K562 (cell line): ENCODE data around the gene COPA. TPM values are rescaled to one million over a fixed set of nuclear protein-coding genes. Genes with fewer than 3 reads are reported as not detected.
A peak's percentile ranks its signal among the peaks of the same experiment; 100 is the strongest.

Experiments
- BRD9 ChIP-seq: fragments of 450-650 bp; IDR thresholded peaks from 2 replicates; pipeline ENCODE4 v1.6.1; 2018; ENCODE audit warnings: low read depth; ENCODE audit not compliant: partially characterized antibody
- FOXA3 ChIP-seq, 2 experiments: fragments of 450-650 bp in 1 of 2; sonication (generic) in 1 of 2; formaldehyde crosslinking; IDR thresholded peaks in 1 of 2; conservative IDR thresholded peaks in 1 of 2; 2 replicates each; pipeline versions ENCODE4 v1.4.0 to v1.8.0; 2020 to 2022; ENCODE audit warnings: mild to moderate bottlenecking in 2 of 2, missing genetic modification reagents in 1 of 2
- GABPB2 ChIP-seq: fragments of 250-450 bp; sonication (Bioruptor Pico); conservative IDR thresholded peaks from 2 replicates; pipeline ENCODE4 v1.5.1; 2021; ENCODE audit warnings: mild to moderate bottlenecking
- HSF4 ChIP-seq: fragments of 250-450 bp; sonication (Bioruptor Pico); IDR thresholded peaks from 2 replicates; pipeline ENCODE4 v2.1.2; 2022; ENCODE audit warnings: mild to moderate bottlenecking, moderate library complexity, borderline replicate concordance
- KLF1 ChIP-seq: fragments of 450-650 bp; IDR thresholded peaks from 2 replicates; pipeline ENCODE4 v1.6.1; 2016; ENCODE audit warnings: missing genetic modification characterization, missing compliant biosample characterization
- MNT ChIP-seq, 2 experiments: fragments of 450-650 bp; conservative IDR thresholded peaks; 2 replicates each; pipeline ENCODE4 v1.6.1; 2017; ENCODE audit warnings: mild to moderate bottlenecking in 2 of 2, moderate library complexity in 2 of 2
- NFATC3 ChIP-seq: fragments of 450-650 bp; IDR thresholded peaks from 2 replicates; pipeline ENCODE4 v1.6.1; 2017; ENCODE audit warnings: mild to moderate bottlenecking
- REST ChIP-seq, 2 experiments: fragments of 450-650 bp; formaldehyde crosslinking in 1 of 2; IDR thresholded peaks; 2 replicates each; pipeline versions ENCODE4 v1.4.0 to v1.6.1; 2014 to 2020; ENCODE audit warnings: mild to moderate bottlenecking in 2 of 2, borderline replicate concordance in 1 of 2, low read depth in 1 of 2
- TAF1 ChIP-seq: IDR thresholded peaks from 2 replicates; pipeline ENCODE4 v1.6.1; 2011; ENCODE audit warnings: mild to moderate bottlenecking, low read length, moderate library complexity; ENCODE audit not compliant: insufficient read depth, control insufficient read depth, severe bottlenecking; ENCODE audit errors: extremely low read depth
- ZBTB43 ChIP-seq: sonication (generic); formaldehyde crosslinking; IDR thresholded peaks from 2 replicates; pipeline ENCODE4 v1.8.0; 2023; ENCODE audit warnings: mild to moderate bottlenecking, missing genetic modification reagents
- ZFP30 ChIP-seq: fragments of 250-450 bp; sonication (Bioruptor Pico); IDR thresholded peaks from 2 replicates; pipeline ENCODE4 v1.8.0; 2022; ENCODE audit warnings: moderate library complexity, mild to moderate bottlenecking, inconsistent platforms, borderline replicate concordance
- ZNF224 ChIP-seq: sonication (generic); formaldehyde crosslinking; IDR thresholded peaks from 2 replicates; pipeline ENCODE4 v1.8.0; 2022; ENCODE audit warnings: mild to moderate bottlenecking, missing genetic modification reagents
- polyA plus RNA-seq, 8 experiments: library from polyadenylated mRNA; depleted of rRNA in 4 of 8; stranded (reverse) in 5 of 8; unstranded in 3 of 8; fragments of >200 nt; fragmentation: Nextera tagmentation in 2 of 8; fragmentation: Illumina TruSeq in 1 of 8; extraction: Ambion mirVana in 2 of 8; extraction: Trizol in 1 of 8; gene quantifications; 2 replicates each; pipeline versions ENCODE4 v1.2.1 to v1.2.3, GENCODE V29; 2011 to 2014; ENCODE audit warnings: inconsistent platforms in 1 of 8, missing spikeins in 1 of 8
- total RNA-seq, 7 experiments: library from RNA; depleted of rRNA in 6 of 7; stranded (reverse); fragments of >200 nt in 6 of 7; fragmentation: Illumina TruSeq in 2 of 7; extraction: Trizol in 2 of 7; gene quantifications; 2 replicates each; pipeline versions ENCODE4 v1.2.1 to v1.2.3, GENCODE V29; 2011 to 2021; ENCODE audit warnings: low replicate concordance in 1 of 7
- TF ChIP-seq, protein P1 (sequence below): fragments of 450-650 bp; formaldehyde crosslinking; IDR thresholded peaks from 2 replicates; pipeline ENCODE4 v1.4.0; 2022; ENCODE audit warnings: missing genetic modification characterization
- TF ChIP-seq, protein P2 (sequence below): sonication (generic); IDR thresholded peaks from 2 replicates; pipeline ENCODE4 v1.6.1; 2016

Gene COPA
- total and polyA plus RNA-seq, 9 of the 15 experiments (the other 6 are each of a cell fraction or from before 2014, with no cell fraction given): 49.8 to 222 (median 110) TPM

DNA sequence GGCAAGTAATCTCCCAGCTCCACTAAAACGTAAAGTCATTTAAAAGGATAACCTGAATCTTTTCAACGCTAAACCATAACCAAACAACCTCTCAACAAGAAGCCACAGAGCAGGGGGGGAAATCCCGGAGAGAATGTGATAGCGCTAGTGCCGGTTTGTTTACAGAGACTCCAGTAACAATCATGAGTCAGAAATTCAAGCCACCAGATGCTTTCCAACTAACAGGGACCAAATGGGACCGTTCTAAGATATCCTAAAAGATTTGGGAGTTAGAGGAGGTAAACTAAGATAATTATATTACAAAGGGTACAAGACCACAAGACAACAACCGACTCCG, 81.5 kb downstream of the COPA start (continued):
- TF ChIP-seq, protein P1, sequence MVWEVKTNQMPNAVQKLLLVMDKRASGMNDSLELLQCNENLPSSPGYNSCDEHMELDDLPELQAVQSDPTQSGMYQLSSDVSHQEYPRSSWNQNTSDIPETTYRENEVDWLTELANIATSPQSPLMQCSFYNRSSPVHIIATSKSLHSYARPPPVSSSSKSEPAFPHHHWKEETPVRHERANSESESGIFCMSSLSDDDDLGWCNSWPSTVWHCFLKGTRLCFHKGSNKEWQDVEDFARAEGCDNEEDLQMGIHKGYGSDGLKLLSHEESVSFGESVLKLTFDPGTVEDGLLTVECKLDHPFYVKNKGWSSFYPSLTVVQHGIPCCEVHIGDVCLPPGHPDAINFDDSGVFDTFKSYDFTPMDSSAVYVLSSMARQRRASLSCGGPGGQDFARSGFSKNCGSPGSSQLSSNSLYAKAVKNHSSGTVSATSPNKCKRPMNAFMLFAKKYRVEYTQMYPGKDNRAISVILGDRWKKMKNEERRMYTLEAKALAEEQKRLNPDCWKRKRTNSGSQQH (CRISPR knock-in tag): no peak
- TF ChIP-seq ZFP30 (CRISPR knock-in tag) (no peak), GABPB2 (no peak), NFATC3 (no peak), BRD9 (peak; percentile 24), REST (IDR thresholded peaks at IDR 0.05; ENCODE audit: borderline replicate concordance) (no peak), REST (CRISPR knock-in tag; IDR thresholded peaks at IDR 0.05; ENCODE audit: low read depth) (no peak), TAF1 (peak; percentile 12), KLF1 (no peak), ZNF224 (CRISPR knock-in tag) (no peak), FOXA3 (CRISPR knock-in tag; conservative IDR thresholded peaks at IDR 0.05 in 1 of 2, IDR thresholded peaks at IDR 0.05 in 1 of 2) (peak in 1 of 2 experiments; percentile 61; a peak in 2 of 4 replicates), HSF4 (CRISPR knock-in tag) (no peak), MNT (conservative IDR thresholded peaks at IDR 0.05) (peak; percentile 57 to 71; a peak in 3 of 4 replicates), ZBTB43 (CRISPR knock-in tag) (no peak)
- TF ChIP-seq, protein P2, sequence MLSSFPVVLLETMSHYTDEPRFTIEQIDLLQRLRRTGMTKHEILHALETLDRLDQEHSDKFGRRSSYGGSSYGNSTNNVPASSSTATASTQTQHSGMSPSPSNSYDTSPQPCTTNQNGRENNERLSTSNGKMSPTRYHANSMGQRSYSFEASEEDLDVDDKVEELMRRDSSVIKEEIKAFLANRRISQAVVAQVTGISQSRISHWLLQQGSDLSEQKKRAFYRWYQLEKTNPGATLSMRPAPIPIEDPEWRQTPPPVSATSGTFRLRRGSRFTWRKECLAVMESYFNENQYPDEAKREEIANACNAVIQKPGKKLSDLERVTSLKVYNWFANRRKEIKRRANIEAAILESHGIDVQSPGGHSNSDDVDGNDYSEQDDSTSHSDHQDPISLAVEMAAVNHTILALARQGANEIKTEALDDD: peak; percentile 83
